H1 (cell line): ENCODE measurements around the gene MTHFS. TPM values are rescaled to one million over a fixed set of nuclear protein-coding genes. Genes with fewer than 3 reads are reported as not detected.

Experiments used
- CTCF ChIA-PET: fragments of 300-600 bp; sonication (Branson Sonifier 250); formaldehyde crosslinking; loops from one replicate; lab custom pipeline; 2021; ENCODE audit not compliant: partially characterized antibody; lab: Charles Lee
- POLR2A ChIA-PET: fragments of 300-600 bp; sonication (Branson Sonifier 250); formaldehyde crosslinking; loops from one replicate; lab custom pipeline; 2021; ENCODE audit warnings: inconsistent platforms; ENCODE audit not compliant: partially characterized antibody; lab: Charles Lee
- DNase-seq, 2 experiments: peaks; one replicate each; pipeline versions ENCODE4 v3.0.0 to v3.0.0-alpha.2; 2010 to 2022; ENCODE audit warnings: low spot score in 2 of 2, low read depth in 1 of 2, mixed read lengths in 1 of 2
- FAIRE-seq: peaks from 2 replicates; lab custom pipeline; 2011; peaks lifted over from hg19 to GRCh38; lab: Jason Lieb, UNC
- H2AFZ ChIP-seq: 2 replicates; pipeline ENCODE4 v1.8.1; 2012; ENCODE audit warnings: low read length, inconsistent platforms
- H2AK5ac ChIP-seq: 2 replicates; pipeline ENCODE4 v1.6.1; 2013; ENCODE audit warnings: low read depth, low read length
- H2BK120ac ChIP-seq: replicated peaks from 2 replicates; pipeline ENCODE3; 2013; ENCODE audit warnings: low read depth, low read length, inconsistent platforms
- H2BK12ac ChIP-seq: 2 replicates; pipeline ENCODE4 v1.6.1; 2013; ENCODE audit warnings: low read depth, low read length
- H2BK15ac ChIP-seq: 2 replicates; pipeline ENCODE4 v1.6.1; 2013; ENCODE audit warnings: low read length
- H2BK20ac ChIP-seq: 2 replicates; pipeline ENCODE4 v1.6.1; 2013; ENCODE audit warnings: low read length
- H2BK5ac ChIP-seq: 2 replicates; pipeline ENCODE4 v1.6.1; 2013; ENCODE audit warnings: low read depth, low read length
- H3K14ac ChIP-seq: 2 replicates; pipeline ENCODE4 v1.6.1; 2013; ENCODE audit warnings: inconsistent platforms; ENCODE audit not compliant: insufficient read length
- H3K18ac ChIP-seq: 2 replicates; pipeline ENCODE4 v1.6.1; 2013; ENCODE audit warnings: low read length; ENCODE audit errors: extremely low read depth
- H3K23ac ChIP-seq: 2 replicates; pipeline ENCODE4 v1.6.1; 2013; ENCODE audit warnings: inconsistent platforms; ENCODE audit not compliant: insufficient read length
- H3K23me2 ChIP-seq: 2 replicates; pipeline ENCODE4 v1.6.1; 2013; ENCODE audit warnings: low read depth, low read length
- H3K27ac ChIP-seq: 2 replicates; pipeline ENCODE4 v1.6.1; 2011; ENCODE audit warnings: low read depth, low read length, inconsistent platforms
- H3K27me3 ChIP-seq, 4 experiments: replicated peaks in 1 of 4; 1 replicate in 1 of 4; 2 replicates in 3 of 4; pipeline versions ENCODE4 v1.6.1 to v1.8.1; 2011 to 2013; ENCODE audit warnings: low read length in 3 of 4, mild to moderate bottlenecking in 3 of 4, inconsistent platforms in 2 of 4, mixed read lengths in 2 of 4, moderate library complexity in 1 of 4; ENCODE audit not compliant: control insufficient read depth in 3 of 4, insufficient read depth in 3 of 4; ENCODE audit errors: extremely low read depth in 1 of 4
- H3K36me3 ChIP-seq, 4 experiments: 2 replicates each; pipeline versions ENCODE4 v1.6.1 to v1.8.1; 2011 to 2013; ENCODE audit warnings: mild to moderate bottlenecking in 4 of 4, low read length in 3 of 4, moderate library complexity in 2 of 4, control low read depth in 1 of 4, inconsistent platforms in 1 of 4; ENCODE audit not compliant: insufficient read depth in 4 of 4, control insufficient read depth in 2 of 4
- H3K4ac ChIP-seq: replicated peaks from 2 replicates; pipeline ENCODE3; 2013; ENCODE audit warnings: low read length, low read depth, mixed read lengths, inconsistent platforms; ENCODE audit not compliant: insufficient read length
- H3K4me1 ChIP-seq, 4 experiments: replicated peaks in 1 of 4; 1 replicate in 1 of 4; 2 replicates in 3 of 4; pipeline versions ENCODE4 v1.6.1 to v1.8.1; 2011 to 2013; ENCODE audit warnings: low read length in 3 of 4, inconsistent platforms in 2 of 4, mixed read lengths in 1 of 4; ENCODE audit not compliant: insufficient read depth in 4 of 4, control insufficient read depth in 3 of 4
- H3K4me2 ChIP-seq, 2 experiments: 2 replicates each; pipeline versions ENCODE4 v1.6.1 to v1.8.1; 2011 to 2013; ENCODE audit warnings: low read depth in 2 of 2, low read length in 2 of 2, control low read depth in 1 of 2, inconsistent platforms in 1 of 2, mild to moderate bottlenecking in 1 of 2; ENCODE audit not compliant: insufficient read depth in 1 of 2
- H3K4me3 ChIP-seq, 4 experiments: fragments of 200-600, 300-600 bp in 1 of 4; sonication (generic), shearing (Covaris generic), sonication (Bioruptor Twin) in 1 of 4; 2 replicates each; pipeline versions ENCODE4 v1.5.1 to v1.8.1; 2011 to 2016; ENCODE audit warnings: low read length in 4 of 4, low read depth in 3 of 4, control low read depth in 2 of 4, inconsistent platforms in 2 of 4, mild to moderate bottlenecking in 2 of 4, mixed read lengths in 1 of 4, moderate library complexity in 1 of 4; ENCODE audit not compliant: insufficient read depth in 2 of 4; ENCODE audit errors: extremely low read depth in 1 of 4
- H3K56ac ChIP-seq: replicated peaks from 2 replicates; pipeline ENCODE3; 2013; ENCODE audit warnings: low read depth, mild to moderate bottlenecking, mixed read lengths, low read length, inconsistent platforms; ENCODE audit not compliant: insufficient read length
- H3K79me1 ChIP-seq: 2 replicates; pipeline ENCODE4 v1.6.1; 2013; ENCODE audit warnings: low read depth, low read length, control low read depth
- H3K79me2 ChIP-seq, 2 experiments: 2 replicates each; pipeline versions ENCODE4 v1.6.1 to v1.8.1; 2012 to 2013; ENCODE audit warnings: low read length in 2 of 2, mild to moderate bottlenecking in 2 of 2, inconsistent platforms in 1 of 2; ENCODE audit not compliant: insufficient read depth in 2 of 2, control insufficient read depth in 1 of 2
- H3K9ac ChIP-seq, 4 experiments: replicated peaks in 1 of 4; 1 replicate in 1 of 4; 2 replicates in 3 of 4; pipeline versions ENCODE4 v1.6.1 to v1.8.1; 2011 to 2013; ENCODE audit warnings: low read depth in 3 of 4, low read length in 3 of 4, control low read depth in 2 of 4, mild to moderate bottlenecking in 2 of 4, moderate library complexity in 2 of 4, inconsistent platforms in 1 of 4; ENCODE audit errors: extremely low read depth in 1 of 4
- H3K9me3 ChIP-seq, 2 experiments: 2 replicates each; pipeline versions ENCODE4 v1.6.1 to v1.8.1; 2012 to 2013; ENCODE audit warnings: mild to moderate bottlenecking in 2 of 2, moderate library complexity in 2 of 2, control low read depth in 1 of 2, inconsistent platforms in 1 of 2, low read depth in 1 of 2, low read length in 1 of 2, mixed read lengths in 1 of 2; ENCODE audit not compliant: insufficient read depth in 2 of 2
- H4K20me1 ChIP-seq, 2 experiments: replicated peaks in 1 of 2; 2 replicates each; pipeline versions ENCODE3 to v1.8.1; 2011 to 2013; ENCODE audit warnings: inconsistent platforms in 2 of 2, low read length in 2 of 2, mild to moderate bottlenecking in 1 of 2; ENCODE audit not compliant: insufficient read depth in 2 of 2, control insufficient read depth in 1 of 2
- H4K5ac ChIP-seq: 2 replicates; pipeline ENCODE4 v1.6.1; 2013; ENCODE audit warnings: low read length, low read depth, mixed read lengths, inconsistent platforms; ENCODE audit not compliant: insufficient read length
- H4K8ac ChIP-seq: 2 replicates; pipeline ENCODE4 v1.8.0; 2013; ENCODE audit warnings: mild to moderate bottlenecking, moderate library complexity, low read length, inconsistent platforms; ENCODE audit not compliant: insufficient read depth; ENCODE audit errors: extremely low read depth
- H4K91ac ChIP-seq: replicated peaks from 2 replicates; pipeline ENCODE3; 2013; ENCODE audit warnings: low read length, mixed read lengths, inconsistent platforms; ENCODE audit not compliant: insufficient read length
- CTCF ChIP-seq, 3 experiments: IDR thresholded peaks; 1 replicate in 2 of 3; 2 replicates in 1 of 3; pipeline versions ENCODE4 v1.5.1 to v1.6.1; 2011; ENCODE audit warnings: low read length in 3 of 3, mild to moderate bottlenecking in 3 of 3, inconsistent platforms in 2 of 3, low read depth in 1 of 3, moderate library complexity in 1 of 3; ENCODE audit not compliant: insufficient read depth in 1 of 3; ENCODE audit errors: control extremely low read depth in 1 of 3
- RFX5 ChIP-seq: IDR thresholded peaks from 2 replicates; pipeline ENCODE4 v1.6.1; 2011; ENCODE audit warnings: low read depth, low read length, improper control_type of control experiment, borderline replicate concordance
- WGBS, 2 experiments: shearing (Covaris generic) in 1 of 2; methylation state at CpG; one replicate each; pipeline versions ENCODE4 v1.1.6 to v1.1.7; 2013 to 2015; ENCODE audit warnings: low lambda C conversion rate in 2 of 2, mixed read lengths in 2 of 2, inconsistent platforms in 1 of 2, low coverage in 1 of 2, missing lambda C conversion rate in 1 of 2; ENCODE audit not compliant: insufficient replicate concordance in 2 of 2, insufficient coverage in 1 of 2, insufficient read length in 1 of 2; ENCODE audit errors: extremely low coverage in 1 of 2, missing lambda C conversion rate in 1 of 2; 5-methylcytosine and 5-hydroxymethylcytosine counted together
- polyA plus RNA-seq, 7 experiments: library from polyadenylated mRNA; depleted of rRNA in 3 of 7; stranded (reverse) in 5 of 7; unstranded in 2 of 7; fragments of >200 nt in 5 of 7; fragments of 200-250 nt in 2 of 7; gene quantifications; 1 replicate in 5 of 7; 2 replicates in 1 of 7; 4 replicates in 1 of 7; pipeline versions ENCODE4 v1.2.1 to v1.2.3, GENCODE V29; 2011 to 2013; ENCODE audit warnings: missing spikeins in 2 of 7, mixed read lengths in 2 of 7
- total RNA-seq: library from RNA; stranded (reverse); fragmentation: NEBNext Ultra II Directional; extraction: Animal tissue kit (Norgen Biotek cat#: 25700); gene quantifications from 2 replicates; pipeline ENCODE4 v1.2.1, GENCODE V29; 2021

Gene MTHFS
- total and polyA plus RNA-seq, 2 of the 8 experiments (the other 6 are each of a cell fraction or from before 2014, with no cell fraction given), result 27.3 to 37.2 TPM

GRCh38 chr15:79944622-79945021 is 47.8 kb upstream of the MTHFS start:
- Histone ChIP-seq H2BK120ac (no peak overlapping the region), H3K4ac (no peak overlapping the region), H3K4me2 (no peak overlapping the region), H3K4me1 (no peaks in the 10 kb centered on the region), H2AK5ac (no peak overlapping the region), H3K56ac (no peak overlapping the region), H4K5ac (no peak overlapping the region), H3K4me3 (no peak overlapping the region), H3K9me3 (no peaks in the 10 kb centered on the region), H3K14ac (no peak overlapping the region), H3K23ac (no peak overlapping the region), H3K23me2 (no peaks in the 10 kb centered on the region), H4K8ac (no peak overlapping the region), H3K79me1 (no peaks in the 10 kb centered on the region), H4K91ac (no peak overlapping the region), H3K79me2 (no peaks in the 10 kb centered on the region), H2AFZ (peak overlapping the region; percentile 59; the same call in 1 of the 2 replicates), H3K18ac (no peak overlapping the region), H2BK15ac (no peak overlapping the region), H3K27ac (no peak overlapping the region), H4K20me1 (no peaks in the 10 kb centered on the region), H2BK20ac (no peak overlapping the region), H3K9ac (no peak overlapping the region), H2BK5ac (no peak overlapping the region), H3K27me3 (no peaks in the 10 kb centered on the region), H2BK12ac (no peak overlapping the region), H3K36me3 (no peaks in the 10 kb centered on the region)
- ChIA-PET CTCF (no interaction called here), POLR2A (interaction anchor here (1.1 kb wide), 1 partner anchor 21 kb away, joined by 3 read pairs; no protein-coding TSS in a partner anchor)
- 91% methylated on average over 7 of the region's 7 CpGs; no CpG with 5 or more reads in 1 of the 2 experiments for WGBS, 2 experiments
- DNase-seq (no peak), FAIRE-seq (no peak)
- TF ChIP-seq RFX5, result peak; percentile 76; the same call in 1 of the 2 replicates
- no peak for TF ChIP-seq CTCF (IDR thresholded peaks at IDR 0.05; ENCODE audit: control extremely low read depth in 1 of 3, insufficient read depth in 1 of 3, low read depth in 1 of 3, low read length in 3 of 3)
